SKM-1 (cell line): Measurements from ENCODE around the gene PEMT.

Experiments used
- DNase-seq: peaks from one replicate; lab custom pipeline; 2025; ENCODE audit not compliant: unreplicated experiment; lab: John Stamatoyannopoulos, UW

The PEMT gene

DNA sequence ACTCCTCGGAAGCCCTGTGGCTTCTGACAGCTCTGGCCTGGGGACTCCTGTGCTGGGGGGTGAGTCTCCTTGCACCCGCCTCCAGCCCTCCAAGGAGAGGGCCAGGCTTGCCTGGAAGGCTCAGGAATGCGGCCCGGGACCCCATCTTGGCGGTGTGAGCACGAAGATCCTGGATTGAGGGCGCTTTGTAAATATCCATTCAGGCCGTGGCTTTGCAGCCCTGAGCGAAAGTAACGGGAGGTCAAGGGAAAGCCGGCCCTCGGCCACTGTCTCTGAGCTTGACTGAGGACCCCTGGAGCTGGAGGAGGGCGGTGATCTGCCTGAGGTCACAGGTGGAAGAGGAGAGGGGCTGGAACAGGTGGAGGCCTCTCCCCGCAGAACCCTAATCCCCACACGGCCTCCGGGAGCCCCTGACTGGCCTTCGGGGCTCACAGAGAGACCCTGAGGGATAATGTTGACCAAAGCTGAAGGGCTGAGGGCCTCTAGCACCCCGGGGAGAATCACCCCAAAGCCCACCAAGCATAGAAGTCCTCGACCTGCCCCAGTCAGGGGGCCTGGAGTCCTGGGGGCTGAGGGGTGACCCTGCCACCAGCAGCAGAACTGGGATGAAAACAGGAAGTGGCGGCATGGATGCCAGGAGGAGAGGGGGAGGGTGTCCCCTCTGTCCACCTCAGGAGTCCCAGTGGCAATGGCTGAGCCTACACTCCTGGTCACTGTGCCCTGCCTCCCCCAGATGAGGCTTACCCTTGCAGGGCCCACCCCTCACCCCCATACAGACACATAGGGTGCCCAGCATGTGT lies 87.0 kb downstream of the PEMT start:
- DNase-seq: no peak

DNA sequence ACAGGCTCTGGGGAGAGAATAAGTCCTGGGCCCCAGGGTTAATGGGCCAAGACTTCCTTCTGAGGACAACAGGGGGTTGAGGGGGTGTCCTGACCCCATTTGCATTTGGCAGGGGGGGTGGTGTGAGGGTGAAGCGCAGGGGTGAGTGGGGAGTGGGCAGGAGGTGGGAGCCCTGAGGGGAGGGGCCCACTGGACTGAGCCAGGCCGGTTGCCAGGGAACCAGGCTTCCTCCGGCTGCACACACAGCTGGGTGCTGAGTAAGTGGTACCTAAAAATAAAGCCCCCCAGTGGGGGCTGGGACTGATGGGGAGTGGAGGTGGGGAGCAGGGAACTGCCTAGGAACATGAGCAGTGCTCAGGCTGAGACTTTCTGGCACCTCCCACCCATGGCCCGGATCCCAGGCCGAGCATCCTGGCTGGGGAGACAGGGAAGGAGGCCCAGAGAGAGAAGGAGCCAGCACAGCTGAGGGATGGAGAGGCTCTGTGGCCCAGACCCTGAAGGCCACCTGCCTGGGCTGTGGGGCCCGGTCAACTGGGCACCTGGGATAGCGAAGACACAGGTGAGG lies 87.9 kb downstream of the PEMT start:
- DNase-seq: no peak

DNA sequence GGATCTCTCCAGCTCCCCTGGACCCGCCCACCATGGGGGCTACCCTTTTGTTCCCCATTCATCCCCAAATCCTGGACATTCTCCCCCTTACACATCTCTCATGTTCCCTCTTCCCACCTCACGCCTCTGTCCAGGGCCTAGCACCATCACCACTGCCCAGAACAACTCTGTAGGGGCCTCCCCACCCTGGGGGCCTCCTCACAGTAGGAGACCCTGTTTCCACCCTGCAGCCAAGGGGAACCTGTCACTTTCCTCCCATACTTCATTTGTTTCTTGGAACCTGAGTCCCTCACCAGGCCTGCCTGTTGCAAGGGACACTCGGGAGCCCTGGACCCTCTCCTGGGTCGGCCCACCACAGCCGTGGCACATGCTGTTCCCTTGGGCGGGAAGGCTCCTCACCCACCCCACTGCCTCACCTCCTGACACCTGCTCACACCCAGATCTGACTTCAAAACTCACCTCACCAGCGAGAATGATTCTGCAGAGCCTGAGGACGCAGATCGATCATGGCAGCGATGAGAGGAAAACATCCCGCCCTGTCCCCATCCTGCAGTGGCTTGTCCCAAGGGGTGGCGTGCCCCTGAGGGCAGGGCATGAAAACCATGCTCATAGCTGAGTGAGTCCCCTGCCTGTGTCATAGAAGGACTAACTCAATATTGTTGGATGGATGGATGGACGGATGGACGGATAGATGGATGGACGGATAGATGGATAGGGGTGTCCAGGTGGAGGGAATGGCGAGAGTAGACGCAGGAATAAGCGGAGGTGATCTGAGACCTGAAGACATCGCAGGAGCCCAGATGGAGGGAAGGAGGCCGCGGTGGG lies 88.6 kb downstream of the PEMT start:
- DNase-seq: no peak

DNA sequence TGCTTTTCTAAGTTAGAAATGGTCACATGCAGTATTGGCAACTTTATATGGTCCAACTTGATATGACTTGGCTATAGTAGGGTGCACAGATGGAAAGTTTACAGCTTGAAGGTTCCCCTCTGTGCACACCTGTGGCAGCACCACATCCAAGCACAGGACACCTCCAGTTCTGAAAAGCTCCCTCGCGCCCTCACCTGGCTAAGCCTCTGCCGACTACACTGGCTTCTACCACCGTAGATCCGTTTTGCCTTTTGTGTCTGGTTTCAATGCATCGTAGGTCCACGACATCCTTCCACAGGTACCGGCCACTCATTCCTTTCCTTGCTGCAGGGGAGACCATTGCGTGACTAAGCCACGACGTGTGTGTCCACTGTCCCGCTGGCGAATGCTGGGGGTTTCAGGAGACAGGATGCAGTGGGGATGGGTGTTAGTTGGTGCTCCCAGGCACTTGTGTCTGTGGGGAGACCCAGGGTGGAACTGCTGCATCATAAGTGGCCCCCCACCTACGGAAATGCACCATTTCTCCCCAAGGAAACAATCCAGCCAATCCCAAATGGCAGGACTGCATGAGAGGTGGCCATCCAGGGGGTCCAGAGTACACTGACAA lies 90.4 kb downstream of the PEMT start:
- no peak for DNase-seq

DNA sequence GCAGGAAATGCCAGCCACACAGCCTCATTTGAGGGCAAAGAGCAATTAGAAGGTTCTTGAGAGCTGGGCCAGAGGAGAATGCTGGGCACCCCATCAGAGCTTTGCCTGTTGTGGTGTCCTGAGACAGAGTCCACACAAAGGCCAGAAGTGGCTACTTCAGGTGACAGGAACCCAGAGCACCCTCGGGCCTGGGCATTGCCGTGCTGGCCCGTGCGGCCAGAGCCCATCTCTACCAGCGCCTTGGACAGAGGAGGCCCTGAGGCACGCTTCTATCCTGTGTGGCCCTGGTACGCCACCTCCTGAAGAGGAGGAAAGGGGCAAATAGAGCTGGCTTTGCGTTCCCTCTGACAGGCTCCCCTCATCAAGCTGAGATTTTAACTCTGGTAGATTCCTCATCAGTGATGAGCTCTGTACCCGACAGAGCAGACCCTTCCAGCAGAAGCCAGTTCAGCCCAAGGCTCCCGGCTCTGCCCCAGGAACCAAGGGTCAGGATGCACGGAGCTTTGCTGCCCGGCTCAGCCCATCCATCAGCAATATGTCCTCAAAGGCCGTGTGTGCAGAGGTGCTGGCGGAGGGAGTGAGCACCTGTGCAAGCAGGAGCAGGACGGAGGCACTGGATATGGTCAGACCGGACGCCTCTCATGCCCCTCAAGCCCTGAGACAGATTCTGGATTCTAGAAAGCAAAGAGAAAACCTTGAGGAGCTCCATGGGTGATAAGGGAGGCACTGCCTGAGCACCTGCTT lies 91.9 kb downstream of the PEMT start:
- no peak for DNase-seq

DNA sequence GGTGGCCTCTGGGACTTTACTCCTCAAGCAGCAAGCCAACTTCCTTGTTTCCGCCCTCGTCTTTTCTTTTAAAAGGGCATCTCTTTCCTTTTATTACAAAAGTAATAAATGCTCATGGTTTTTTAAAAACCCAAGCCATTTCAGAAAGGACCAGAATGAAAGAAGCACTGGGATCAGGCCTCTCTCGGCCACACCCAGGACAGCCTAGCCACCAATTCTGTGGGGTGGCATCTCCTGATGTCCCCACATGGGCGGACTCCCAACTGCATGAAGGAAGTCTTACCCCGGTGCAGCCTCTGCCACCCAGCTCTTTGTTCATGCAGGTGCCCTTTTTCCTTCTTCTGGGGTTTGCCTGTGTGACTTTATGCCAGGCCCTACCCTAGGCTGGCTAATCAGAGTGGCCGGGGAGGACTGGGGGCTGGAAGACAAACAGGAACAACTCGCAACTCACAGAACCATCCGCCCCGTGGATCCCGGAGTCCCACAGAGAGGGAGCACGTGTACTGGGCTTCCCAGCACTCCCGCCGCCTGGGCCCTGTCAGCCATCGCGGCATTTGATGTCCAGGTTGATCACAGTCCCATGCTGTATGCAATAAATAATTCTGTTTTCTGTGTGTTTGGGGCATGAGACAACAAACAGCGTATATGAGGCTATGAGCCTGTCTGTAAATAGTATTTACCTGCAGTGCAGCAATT lies 92.8 kb downstream of the PEMT start:
- DNase-seq: no peak

DNA sequence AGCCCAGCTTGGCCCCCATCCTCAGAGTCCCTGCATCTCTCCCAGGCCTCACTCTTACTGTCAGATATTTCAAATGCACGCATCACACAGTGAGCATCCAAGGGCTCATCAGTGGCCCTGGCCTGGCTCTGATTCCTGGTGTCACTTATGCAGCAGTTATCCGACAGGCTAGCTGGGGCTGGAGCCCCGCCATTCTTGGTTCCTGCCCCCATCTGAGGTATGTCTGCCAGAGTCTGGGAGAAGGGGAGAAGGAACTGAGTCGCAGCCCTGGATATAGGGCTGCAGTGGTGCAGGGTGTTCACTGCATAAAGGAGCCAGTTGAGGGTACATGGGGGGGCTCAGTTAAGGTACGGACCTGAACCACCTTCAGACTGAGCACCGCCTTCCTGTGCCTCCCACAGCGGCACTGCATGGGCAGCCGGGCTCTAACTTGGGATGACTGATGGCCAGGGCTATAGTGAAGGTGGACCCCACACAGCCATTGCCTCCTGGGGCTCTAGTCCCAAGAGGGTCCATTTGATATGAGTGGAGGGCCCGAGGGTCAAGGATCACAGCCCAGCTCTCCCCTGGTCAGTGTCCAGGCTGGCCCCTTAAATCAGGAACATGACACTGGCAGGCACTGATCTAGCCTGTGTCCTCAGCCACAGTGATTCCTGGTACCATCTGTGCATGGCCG lies 93.5 kb downstream of the PEMT start:
- no peak for DNase-seq

DNA sequence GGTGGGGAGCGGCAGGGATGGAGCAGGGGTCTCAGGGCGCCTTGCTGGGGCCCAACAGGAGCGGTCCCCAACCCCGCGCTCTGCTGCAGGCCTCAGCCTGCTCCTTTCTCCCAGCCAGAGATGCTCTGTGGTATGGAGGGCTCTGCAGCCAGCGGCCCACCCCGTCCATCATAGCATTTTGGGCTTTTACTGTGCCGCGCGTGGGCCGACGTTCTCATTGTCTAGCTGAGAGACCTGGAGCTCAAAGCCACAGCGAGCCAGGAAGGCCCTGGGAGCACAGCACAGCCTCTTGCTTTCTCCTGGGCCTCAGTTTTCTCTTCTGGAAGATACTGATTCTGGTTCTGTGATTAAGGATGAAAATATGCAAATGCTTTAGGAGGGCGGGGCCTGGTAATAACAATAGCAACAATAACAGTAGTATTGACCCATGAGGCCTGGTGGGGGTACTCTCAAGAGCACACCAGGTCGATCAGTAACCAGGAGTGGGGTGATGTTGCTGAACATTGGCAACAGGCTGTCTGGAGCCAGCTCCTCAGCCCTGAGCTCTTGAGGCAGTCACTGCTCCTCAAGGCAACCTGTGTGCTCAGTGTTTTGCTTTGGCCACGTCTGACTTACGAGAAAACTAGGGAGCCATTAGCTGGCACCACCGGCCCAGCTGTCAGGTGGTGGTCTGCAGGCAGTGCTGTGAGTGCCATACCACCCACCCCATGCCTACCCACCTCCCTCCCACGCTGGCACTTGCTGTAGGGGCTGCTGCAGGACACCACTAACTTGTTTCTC lies 94.3 kb downstream of the PEMT start:
- no peak for DNase-seq

DNA sequence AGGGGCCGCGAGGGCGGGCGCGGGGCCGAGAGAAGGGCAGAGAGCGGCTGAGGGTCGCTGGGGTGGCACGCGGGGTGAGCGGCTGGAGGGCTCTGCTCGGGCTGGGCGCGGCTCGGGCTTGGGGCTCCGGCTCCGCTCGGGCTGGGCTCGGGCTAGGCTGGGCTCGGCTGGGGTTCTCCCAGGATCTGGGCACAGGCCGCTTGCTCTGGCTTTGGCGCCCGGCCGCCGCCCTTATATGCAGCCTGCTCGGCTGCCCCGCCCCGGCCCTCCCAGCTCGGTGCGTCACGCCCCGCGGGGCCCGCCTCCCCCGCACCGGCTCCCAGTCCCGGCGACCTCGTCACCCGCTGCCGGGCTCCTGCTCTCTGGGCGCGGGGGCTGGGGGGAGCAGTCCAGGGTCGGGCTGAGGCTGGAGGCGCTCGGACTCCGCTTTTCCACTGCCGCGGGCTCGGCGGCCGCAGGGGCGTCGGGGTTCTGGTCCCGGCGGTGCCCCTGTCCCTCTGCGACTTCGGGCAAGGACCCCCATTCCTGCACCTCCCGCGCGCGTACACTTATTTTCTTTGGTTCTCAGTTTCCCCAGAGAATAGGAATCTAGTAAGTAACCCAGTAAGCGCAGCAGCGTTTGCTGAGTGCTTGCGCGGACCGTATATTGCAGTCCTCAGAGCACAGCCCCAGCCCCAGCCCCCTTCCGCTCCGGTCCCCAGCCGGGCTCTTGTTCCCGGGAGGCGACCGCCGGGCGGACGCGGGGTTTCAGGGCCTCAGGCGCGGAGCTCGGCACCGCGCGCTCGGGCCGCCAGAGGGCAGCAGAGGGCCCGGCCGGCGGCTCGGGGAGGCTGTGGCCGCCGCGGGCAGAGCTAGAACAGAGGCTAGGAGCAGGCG lies 95.1 kb downstream of the PEMT start, which contains the start of gene RASD1:
TSS of gene RASD1 (minus strand) at position 207 of the 876 bp plus-strand sequence. CDS start 214 bp downstream, outside the sequence.
- peak; percentile 57 for DNase-seq

DNA sequence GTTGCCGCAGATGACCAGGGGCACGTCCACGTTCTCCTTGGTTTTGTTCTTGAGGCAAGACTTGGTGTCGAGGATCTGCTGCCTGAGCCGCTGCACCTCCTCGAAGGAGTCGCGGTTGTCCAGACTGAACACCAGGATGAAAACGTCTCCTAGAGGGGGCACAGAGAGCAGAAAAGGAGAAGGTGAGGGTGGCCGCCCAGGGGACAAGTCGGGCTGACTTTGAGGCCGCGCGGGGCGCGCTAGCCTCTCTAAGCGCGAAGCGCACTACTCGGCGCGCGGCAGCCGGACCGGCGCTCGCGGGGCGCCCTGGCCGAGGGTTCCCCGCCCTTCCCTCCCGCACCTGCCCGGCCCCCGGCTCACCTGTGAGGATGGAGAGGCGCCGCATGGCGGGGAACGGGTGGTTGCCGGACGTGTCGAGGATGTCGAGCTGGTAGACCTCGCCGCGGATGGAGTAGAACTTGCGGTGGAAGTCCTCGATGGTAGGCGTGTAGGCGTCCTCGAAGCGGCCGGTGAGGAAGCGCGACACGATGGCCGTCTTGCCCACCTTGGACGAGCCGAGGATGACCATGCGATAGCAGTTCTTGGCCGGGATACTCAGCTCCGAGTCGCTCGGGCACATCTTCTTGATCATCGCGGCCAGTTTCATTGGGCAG lies 95.8 kb downstream of the PEMT start:
- DNase-seq: no peak

DNA sequence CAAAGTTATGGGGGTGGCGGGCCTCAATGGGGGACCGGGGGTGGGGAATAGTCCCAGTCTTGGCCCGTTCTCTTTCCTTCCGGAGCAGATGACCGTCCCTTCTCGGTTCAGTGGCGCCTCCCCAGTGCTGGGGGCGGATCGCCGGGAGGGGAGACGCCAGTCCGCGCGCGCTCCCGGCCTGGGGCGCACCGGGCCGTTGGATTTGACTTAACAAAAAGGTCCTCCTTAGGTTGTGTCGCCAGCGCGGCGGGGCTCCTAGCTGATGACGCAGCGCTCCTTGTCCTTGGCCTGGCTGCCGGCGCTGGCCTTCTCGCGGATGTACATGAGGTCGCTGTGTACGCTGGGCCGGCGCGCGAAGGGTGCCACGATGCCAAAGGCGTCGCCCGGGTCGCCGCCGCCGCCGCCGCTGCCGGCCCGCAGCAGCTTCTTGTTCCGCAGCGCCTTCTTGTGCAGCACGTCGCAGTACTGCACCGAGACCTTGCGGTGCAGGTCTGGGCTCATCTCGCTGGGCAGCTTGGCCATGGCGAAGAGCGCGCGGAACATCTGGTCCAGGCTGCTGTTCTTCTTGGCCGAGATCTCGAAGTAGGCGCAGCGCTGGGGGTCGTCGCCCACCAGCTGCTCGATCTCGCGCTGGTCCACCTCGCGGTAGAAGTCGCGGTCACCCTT lies 96.5 kb downstream of the PEMT start:
- DNase-seq: no peak

DNA sequence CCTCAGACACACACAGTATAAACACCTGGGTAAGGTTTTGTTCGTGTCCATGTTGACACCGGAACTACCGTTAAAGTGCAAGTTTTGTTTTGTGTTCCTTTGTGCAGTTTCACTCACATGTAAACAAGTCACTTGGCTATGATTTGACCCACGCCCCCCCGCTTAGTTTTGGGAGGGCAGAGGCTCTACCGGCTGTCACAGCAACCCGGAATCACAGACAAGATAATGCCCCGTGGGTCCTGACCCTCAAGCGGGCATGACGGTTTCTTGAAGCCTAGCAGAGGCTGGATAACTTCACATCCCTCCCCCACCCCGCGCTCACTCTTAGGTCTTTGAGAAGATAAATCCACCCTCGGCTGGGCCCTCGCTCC lies 97.0 kb downstream of the PEMT start:
- DNase-seq: no peak

DNA sequence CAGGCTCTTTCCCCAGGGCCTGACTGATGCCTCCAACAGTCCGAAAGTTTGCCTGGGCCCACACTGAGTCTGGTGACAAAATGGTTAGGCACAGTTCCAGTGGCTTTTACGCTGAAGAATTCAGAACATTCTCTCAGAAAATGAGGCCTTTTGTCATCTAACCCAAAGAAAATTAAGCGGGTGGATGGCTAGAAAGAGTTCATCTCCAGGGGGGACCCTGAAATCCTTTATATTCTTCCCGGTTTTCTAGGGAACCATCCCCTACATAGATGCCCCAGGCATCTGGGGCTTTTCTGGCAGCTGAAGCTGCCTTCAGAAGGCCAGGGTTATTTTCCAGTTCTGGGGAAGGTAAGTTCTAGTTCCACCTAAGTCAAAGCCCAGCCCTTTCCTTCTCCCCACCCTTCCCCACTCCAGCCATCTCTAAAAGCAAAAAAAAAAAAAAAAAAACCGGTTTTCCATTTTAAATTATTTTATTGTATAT lies 97.5 kb downstream of the PEMT start:
- DNase-seq: no peak

DNA sequence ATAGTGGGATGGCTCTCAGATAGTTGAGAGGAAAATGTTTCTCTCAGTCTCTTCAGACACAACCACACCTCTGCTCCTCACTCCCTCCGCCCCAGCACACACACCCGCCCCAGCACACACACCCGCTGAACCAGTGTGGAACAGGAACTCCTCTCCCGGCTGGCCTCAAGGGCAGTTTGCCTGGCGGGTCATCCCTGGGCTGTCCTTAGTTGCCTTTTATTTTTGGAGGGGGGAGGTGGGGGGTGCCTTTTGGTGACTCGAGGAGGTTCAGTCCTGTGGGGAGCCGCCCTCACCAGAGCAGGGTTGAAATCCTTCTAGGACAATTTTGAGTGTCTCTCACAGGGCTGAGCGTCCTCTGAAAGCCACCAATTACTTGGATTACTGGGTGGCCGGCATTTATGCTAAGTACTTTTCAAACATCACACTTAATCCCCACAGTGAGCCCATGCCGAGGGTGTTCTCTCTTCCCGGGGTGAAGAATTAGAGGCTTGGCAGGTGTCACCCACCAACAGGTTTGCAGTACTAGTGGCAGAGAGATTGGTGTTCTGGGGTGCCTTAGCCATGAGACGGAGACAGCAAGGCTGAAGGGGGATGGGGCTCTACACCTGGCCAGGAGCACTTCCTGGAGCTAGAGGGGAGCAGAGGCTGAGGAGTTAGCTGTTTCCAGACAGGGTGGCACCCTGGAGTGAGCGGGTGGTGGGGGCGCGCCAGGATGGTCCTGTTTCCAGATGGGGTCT lies 98.1 kb downstream of the PEMT start:
- no peak for DNase-seq

DNA sequence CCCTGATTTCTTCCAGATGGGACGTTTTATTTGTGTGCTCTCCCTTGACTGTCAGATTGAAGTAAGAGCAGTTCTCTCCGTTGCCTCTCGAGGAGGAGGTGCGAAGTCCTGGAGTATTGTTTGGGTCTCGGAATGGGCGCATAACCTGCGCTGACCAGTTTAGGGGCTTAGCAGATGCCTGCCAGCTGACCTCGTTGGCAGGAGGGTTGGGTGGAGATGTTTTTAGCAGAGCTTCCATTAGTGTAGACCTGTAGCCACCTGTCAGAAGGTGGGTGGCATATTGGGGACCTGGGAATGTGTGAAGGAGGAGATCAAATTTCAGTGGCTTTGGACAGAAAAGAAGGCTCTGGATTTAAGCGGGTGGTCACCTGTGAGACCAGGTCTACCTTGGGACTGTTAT lies 98.9 kb downstream of the PEMT start:
- DNase-seq: no peak

DNA sequence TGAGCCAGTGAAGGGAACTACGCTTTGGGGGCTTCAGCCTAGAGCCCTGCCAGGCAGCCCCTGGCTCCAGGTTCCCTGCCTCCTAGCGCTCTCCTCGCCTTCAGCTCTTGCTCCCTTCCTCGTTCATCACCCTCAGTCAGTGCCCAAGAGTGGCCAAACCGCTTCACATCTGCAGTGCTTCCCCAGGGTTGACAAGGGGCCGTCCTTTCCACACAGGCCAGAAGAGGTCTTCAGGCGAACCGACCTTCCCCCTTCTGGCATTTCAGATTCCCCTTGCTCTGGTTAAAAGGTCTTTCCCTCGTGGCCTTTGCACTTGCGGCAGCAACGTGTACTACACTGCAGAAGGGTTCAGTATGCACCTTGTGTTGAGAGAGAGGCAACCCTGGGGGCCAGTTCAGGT lies 99.4 kb downstream of the PEMT start:
- no peak for DNase-seq
